ENCODE data around the gene ILDR1. TPM values are rescaled to one million over a fixed set of nuclear protein-coding genes. Genes with fewer than 3 reads are reported as not detected.

ILDR1 gene
- total and polyA plus RNA-seq, 2 of the 8 experiments (the other 6 are each of a cell fraction or from before 2014, with no cell fraction given): 1.8 TPM

- Histone ChIP-seq H3K4ac (replicated peaks; ENCODE audit: insufficient read length, low read depth, low read length) (no peak overlapping the region), H3K56ac (replicated peaks; ENCODE audit: insufficient read length, low read depth, low read length) (no peak overlapping the region), H2AFZ (ENCODE audit: low read length) (no peak overlapping the region), H3K18ac (ENCODE audit: extremely low read depth, low read length) (no peak overlapping the region), H3K23ac (ENCODE audit: insufficient read length) (no peak overlapping the region), H3K27ac (ENCODE audit: low read depth, low read length) (no peak overlapping the region), H4K20me1 (replicated peaks in 1 of 2; ENCODE audit: control insufficient read depth in 1 of 2, insufficient read depth in 2 of 2, low read length in 2 of 2) (no peaks in the 10 kb centered on the region), H3K4me2 (ENCODE audit: insufficient read depth in 1 of 2, low read depth in 2 of 2, low read length in 2 of 2) (no peak overlapping the region), H3K79me2 (ENCODE audit: control insufficient read depth in 1 of 2, insufficient read depth in 2 of 2, low read length in 2 of 2) (no peaks in the 10 kb centered on the region), H3K9ac (replicated peaks in 1 of 4; ENCODE audit: extremely low read depth in 1 of 4, low read depth in 3 of 4, low read length in 3 of 4) (no peak overlapping the region), H3K4me3 (ENCODE audit: extremely low read depth in 1 of 4, insufficient read depth in 2 of 4, low read depth in 3 of 4, low read length in 4 of 4) (no peak overlapping the region), H2BK20ac (ENCODE audit: low read length) (no peak overlapping the region), H4K91ac (replicated peaks; ENCODE audit: insufficient read length, low read length) (no peak overlapping the region), H2BK120ac (replicated peaks; ENCODE audit: low read depth, low read length) (no peak overlapping the region), H3K27me3 (replicated peaks in 1 of 4; ENCODE audit: control insufficient read depth in 3 of 4, extremely low read depth in 1 of 4, insufficient read depth in 3 of 4, low read length in 3 of 4) (no peaks in the 10 kb centered on the region), H4K8ac (ENCODE audit: extremely low read depth, insufficient read depth, low read length) (no peak overlapping the region), H3K14ac (ENCODE audit: insufficient read length) (no peak overlapping the region), H2BK5ac (ENCODE audit: low read depth, low read length) (no peak overlapping the region), H2AK5ac (ENCODE audit: low read depth, low read length) (no peak overlapping the region), H3K79me1 (ENCODE audit: low read depth, low read length) (no peaks in the 10 kb centered on the region), H4K5ac (ENCODE audit: insufficient read length, low read depth, low read length) (no peak overlapping the region), H3K4me1 (replicated peaks in 1 of 4; ENCODE audit: control insufficient read depth in 3 of 4, insufficient read depth in 4 of 4, low read length in 3 of 4) (peaks cover 0 to 3% (median under 1%) of the 10 kb centered on the region in 4 experiments; a peak in 2 of 7 replicates), H2BK15ac (ENCODE audit: low read length) (no peak overlapping the region), H3K36me3 (ENCODE audit: control insufficient read depth in 2 of 4, insufficient read depth in 4 of 4, low read length in 3 of 4) (no peaks in the 10 kb centered on the region; a peak in 1 of 8 replicates), H3K9me3 (ENCODE audit: insufficient read depth in 2 of 2, low read depth in 1 of 2, low read length in 1 of 2) (no peaks in the 10 kb centered on the region), H3K23me2 (ENCODE audit: low read depth, low read length) (no peaks in the 10 kb centered on the region), H2BK12ac (ENCODE audit: low read depth, low read length) (no peak overlapping the region)
- WGBS, 2 experiments (ENCODE audit: extremely low coverage in 1 of 2, insufficient coverage in 1 of 2, insufficient read length in 1 of 2, insufficient replicate concordance in 2 of 2, low coverage in 1 of 2, low lambda C conversion rate in 2 of 2, missing lambda C conversion rate in 1 of 2): 84% methylated on average over 1 of the region's 1 CpG; no CpG with 5 or more reads in 1 of the 2 experiments
- ChIA-PET POLR2A (ENCODE audit: partially characterized antibody) (interaction anchor here (0.6 to 0.7 kb wide), 3 partner anchors 71 to 1236 kb away, joined by 3 to 5 read pairs (median 3); no protein-coding TSS in a partner anchor), CTCF (ENCODE audit: partially characterized antibody) (interaction anchor here (0.8 to 1.9 kb wide), 3 partner anchors 32 to 363 kb away, joined by 3 to 7 read pairs (median 3); no protein-coding TSS in a partner anchor)
- DNase-seq (ENCODE audit: low read depth in 1 of 2, low spot score in 2 of 2): no peak
- FAIRE-seq: no peak
- TF ChIP-seq FOSL1 (IDR thresholded peaks at IDR 0.05; ENCODE audit: insufficient read depth, low read depth, low read length) (no peak), POLR2A (IDR thresholded peaks at IDR 0.05; ENCODE audit: control extremely low read depth in 1 of 2, low read depth in 2 of 2, low read length in 2 of 2) (no peak), SIN3A (conservative IDR thresholded peaks at IDR 0.05 in 1 of 2, IDR thresholded peaks at IDR 0.05 in 1 of 2; ENCODE audit: low read depth in 1 of 2, low read length in 2 of 2) (no peak), RFX5 (IDR thresholded peaks at IDR 0.05; ENCODE audit: borderline replicate concordance, low read depth, low read length) (no peak), TAF7 (optimal IDR thresholded peaks at IDR 0.05; ENCODE audit: borderline replicate concordance, low read depth, low read length) (no peak), EZH2 (IDR thresholded peaks at IDR 0.05; ENCODE audit: low read depth, low read length, severe bottlenecking) (no peak), POLR2AphosphoS5 (IDR thresholded peaks at IDR 0.05; ENCODE audit: low read depth, low read length) (no peak), YY1 (IDR thresholded peaks at IDR 0.05; ENCODE audit: low read depth, low read length) (no peak), CTCF (IDR thresholded peaks at IDR 0.05; ENCODE audit: control extremely low read depth in 1 of 3, insufficient read depth in 1 of 3, low read depth in 1 of 3, low read length in 3 of 3) (no peak)
These were observed 70.6 kb downstream of the ILDR1 start for GRCh38 chr3:121951291-121951919.

Measured in H1 (cell line).